Measurements from ENCODE around the gene MAP2.

GRCh38 chr2:209496586-209496982 lies 72.7 kb downstream of the MAP2 start:
- TF ChIP-seq POLR2A (IDR thresholded peaks at IDR 0.05; ENCODE audit: extremely low read depth, insufficient read length): no peak
- TF ChIP-seq CTCF (IDR thresholded peaks at IDR 0.05; ENCODE audit: low read depth, low read length): no peak
- no peak for TF ChIP-seq MAX (IDR thresholded peaks at IDR 0.05; ENCODE audit: low read depth, low read length)
